Measurements from ENCODE around the gene PDGFA.

PDGFA gene

DNA sequence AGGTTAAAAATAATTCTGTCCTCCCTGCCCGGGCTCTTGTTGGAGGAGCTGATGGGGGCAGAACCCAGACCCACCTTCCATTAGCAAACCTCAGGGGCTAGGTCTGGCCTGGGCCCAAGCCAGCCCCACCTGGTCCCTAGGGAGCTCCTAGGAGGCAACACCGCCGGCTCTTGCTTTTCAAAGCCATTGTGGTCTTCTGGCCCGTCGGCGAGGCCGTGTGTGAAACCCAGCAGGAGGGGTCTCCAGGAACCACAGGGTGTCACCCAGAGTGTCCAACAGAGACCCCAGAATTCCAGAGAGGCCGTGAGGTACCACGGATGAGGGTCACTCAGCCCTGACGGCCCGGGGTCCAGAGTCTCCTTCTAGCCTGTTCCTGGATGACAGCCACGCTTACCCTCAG, 16.6 kb upstream of the PDGFA start:
- DNase-seq (ENCODE audit: low spot score), result no peak

DNA sequence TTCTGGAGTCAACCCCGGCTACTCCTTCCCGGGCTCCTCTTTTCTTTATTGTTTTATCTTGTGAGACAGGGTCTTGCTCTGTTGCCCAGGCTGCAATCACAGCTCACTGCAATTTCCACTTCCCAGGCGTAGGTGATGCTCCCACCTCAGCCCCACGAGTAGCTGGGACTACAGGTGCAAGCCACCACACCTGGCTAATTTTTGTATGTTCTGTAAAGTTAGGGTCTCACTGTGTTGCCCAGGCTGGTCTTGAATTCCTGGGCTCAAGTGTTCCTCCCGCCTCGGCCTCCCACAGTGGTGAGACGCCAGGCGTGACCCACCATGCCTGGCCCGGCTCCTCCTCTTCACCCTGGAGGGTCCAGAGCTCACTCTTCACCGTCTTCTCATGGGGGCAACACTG, 15.3 kb upstream of the PDGFA start:
- DNase-seq (ENCODE audit: low spot score), result no peak

DNA sequence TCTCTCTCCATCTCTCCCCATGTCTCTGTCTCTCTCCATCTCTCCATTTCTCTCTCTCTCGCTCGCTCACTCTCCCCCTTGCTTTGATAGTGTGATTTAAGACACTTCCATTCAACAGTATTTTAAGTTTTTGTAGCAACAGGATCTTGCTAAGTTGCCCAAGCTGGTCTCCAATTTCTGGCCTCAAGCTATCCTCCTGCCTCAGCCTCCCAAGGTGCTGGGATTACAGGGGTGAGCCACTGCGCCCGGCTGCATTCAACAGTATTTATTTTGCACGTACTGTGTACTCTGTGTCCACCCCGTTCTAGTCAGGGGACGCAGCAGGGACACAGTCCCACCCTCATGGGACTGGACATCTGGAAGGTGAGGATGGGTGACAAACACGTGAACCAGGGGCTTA, 14.4 kb upstream of the PDGFA start:
- no peak for DNase-seq (ENCODE audit: low spot score)

DNA sequence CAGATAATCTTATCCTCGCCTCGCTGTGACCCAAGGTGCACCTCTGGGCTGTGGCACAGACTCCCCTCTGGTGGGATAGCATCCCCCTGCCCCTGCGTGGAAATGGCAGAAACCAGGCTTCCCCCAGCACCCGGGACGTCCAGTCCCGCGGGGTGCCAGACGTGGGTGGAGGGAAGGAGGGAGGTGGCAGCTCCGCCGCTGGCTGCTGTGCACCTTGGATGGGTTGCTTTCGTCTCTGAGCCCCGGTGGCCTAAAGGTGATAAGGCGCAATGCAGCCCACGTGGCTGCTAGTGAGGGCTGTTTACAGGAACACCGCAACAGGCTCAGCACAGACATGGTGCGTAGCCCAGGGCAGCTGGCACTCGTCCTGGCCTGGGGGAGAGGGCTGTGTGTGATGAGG, 13.6 kb upstream of the PDGFA start:
- no peak for DNase-seq (ENCODE audit: low spot score)

DNA sequence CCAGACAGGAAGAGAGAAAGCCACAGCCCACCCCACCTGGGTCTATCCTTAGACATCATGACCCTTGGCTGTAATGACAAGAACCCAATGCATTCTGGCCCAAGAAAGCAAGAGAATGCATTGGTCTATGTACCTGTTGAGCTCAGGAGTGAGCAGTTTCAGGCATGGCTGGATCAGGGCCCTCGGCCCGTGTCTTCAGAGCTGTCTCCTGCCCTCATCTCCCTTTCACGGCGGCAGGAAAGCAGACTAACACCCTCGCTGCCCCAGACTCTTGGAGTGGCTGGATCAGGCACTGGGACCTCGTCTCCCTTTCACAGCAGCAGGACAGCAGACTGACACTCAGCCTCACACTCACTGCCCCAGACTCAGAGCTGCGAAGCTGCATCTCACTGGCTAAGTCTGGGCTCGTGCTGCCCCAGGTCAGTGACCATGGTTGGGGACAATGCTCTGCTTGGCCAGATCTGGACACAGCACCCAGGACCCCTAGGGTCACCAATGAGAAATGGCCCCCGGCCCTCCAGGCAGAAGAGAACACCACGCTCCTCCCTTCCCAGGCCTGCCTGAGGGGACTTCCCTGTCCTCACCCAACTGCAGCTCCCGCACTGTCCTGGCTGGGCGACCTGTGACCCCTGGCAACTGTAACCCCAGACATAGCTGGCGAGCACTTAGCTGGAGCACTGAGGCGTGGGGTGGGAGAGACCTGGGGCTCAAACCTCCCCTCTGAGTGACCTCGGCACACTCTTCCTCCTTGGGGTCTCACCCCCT, 12.9 kb upstream of the PDGFA start:
- no peak for DNase-seq (ENCODE audit: low spot score)

DNA sequence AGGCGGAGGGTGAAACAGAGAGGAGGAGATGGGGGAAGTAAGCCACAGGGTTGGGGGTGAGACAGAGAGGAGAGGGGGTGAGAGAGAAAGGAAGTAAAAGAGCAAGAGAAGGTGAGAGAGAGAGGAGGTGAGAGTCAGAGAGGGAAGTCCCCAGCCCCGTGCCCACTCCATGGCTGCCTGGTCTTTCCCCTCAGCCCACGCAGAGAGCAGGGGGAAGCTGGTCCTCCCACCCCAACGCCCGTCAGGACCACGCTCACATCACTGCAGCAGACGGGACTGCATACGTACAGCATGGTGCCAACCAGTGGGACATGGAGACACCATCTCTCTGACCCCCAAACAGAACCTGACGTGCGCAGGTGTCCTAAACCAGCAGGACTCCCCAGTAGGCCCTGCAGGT, 12.1 kb upstream of the PDGFA start:
- no peak for DNase-seq (ENCODE audit: low spot score)

DNA sequence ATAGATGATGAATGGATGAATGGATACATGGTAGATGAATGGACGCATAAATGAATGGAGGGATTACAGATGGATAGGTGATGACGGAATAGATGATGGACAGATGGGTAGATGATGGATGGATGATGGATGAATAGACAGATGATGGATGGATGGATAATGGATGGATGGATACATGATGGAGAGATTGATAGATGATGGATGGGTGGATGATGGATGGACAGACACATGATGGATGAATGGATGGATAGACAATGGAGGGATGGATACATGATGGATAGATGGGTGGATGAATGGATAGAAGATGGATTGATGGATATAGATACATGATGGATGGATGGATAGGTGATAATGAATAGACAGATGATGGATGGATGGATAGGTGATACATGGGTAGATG, 8.8 kb upstream of the PDGFA start:
- DNase-seq (ENCODE audit: low spot score), result no peak

DNA sequence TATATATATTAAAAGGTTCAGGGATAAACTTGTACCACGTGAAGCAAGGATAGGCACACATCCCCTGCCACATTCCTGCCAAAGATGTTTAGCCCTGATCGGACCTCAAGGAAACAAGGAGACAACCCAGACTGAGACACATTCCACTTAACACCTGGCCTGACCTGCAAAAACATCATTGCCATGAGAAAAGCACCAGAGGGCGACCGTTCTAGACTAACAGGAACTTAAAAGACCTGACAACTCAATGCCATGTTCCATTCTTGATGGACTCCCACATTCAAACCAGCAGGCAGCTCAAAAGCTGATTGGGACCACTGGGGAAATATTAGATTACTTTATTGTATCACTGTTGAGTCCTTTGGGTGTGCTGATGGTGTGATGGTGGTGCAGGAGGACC, 8.1 kb upstream of the PDGFA start:
- no peak for DNase-seq (ENCODE audit: low spot score)

DNA sequence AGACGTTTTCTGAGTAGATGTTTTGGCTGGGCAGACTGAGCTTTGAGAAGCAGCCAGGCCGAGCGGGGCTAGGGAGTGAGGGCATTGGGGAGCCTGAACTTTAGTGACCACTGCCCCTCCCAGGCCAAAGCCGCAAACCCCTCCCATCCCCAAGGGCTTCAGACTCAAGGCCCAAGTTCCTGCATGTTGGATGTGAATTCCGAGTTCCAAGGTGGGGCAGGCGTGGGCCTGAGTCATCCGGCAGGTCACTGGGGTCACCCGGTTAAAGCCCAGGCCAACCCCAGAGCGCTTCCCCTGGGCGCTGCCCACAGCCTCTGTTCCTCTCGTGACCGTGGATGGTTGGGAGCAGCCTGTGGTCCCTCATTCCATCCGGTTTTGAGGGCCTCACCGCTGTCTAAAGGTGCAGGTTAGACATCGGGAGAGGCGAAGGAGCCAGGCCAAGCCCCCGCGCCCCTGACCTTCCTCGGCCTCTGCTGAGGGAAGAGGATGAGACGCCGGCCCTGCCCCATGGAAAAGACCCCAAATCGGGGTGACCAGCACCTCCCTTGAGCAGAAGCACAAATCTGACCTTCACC, 6.9 kb upstream of the PDGFA start:
- peak; percentile 36 for DNase-seq (ENCODE audit: low spot score)

DNA sequence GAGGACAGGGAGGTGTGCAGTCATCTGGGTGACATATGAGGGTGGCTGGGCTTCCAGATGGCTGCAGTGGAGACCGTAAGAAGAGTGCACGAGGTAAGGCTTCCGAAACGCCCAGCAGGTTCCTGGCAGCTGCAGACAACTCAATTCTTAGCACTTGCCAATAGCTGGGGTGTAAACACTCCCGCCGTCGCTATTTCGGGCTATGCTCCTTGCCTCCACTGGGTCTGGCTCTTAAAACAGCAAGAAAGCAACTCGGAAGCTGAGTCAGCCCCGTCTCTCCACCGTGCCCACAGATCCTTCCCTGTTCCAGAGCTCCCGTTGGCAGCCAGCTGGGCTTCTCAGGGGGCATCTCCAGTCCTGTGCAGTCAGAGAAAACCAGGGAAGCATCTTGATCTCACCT, 6.1 kb upstream of the PDGFA start:
- no peak for DNase-seq (ENCODE audit: low spot score)

DNA sequence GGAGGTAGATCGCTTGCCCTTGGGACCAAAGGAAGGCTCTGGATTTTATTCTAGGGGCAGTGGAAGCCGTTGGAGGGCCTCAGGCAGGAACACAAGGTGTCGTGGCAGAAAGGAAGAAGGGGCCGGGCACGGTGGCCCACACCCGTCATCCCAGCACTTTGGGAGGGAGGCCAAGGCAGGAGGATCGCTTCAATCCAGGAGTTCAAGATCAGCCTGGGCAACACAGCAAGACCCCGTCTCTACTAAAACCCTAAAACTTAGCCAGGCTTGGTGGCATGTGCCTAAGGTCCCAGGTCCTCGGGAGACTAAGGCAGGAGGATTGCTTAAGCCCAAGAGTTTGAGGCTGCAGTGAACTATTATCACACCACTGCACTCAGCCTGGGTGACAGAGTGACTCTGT, 5.2 kb upstream of the PDGFA start:
- DNase-seq (ENCODE audit: low spot score), result no peak

DNA sequence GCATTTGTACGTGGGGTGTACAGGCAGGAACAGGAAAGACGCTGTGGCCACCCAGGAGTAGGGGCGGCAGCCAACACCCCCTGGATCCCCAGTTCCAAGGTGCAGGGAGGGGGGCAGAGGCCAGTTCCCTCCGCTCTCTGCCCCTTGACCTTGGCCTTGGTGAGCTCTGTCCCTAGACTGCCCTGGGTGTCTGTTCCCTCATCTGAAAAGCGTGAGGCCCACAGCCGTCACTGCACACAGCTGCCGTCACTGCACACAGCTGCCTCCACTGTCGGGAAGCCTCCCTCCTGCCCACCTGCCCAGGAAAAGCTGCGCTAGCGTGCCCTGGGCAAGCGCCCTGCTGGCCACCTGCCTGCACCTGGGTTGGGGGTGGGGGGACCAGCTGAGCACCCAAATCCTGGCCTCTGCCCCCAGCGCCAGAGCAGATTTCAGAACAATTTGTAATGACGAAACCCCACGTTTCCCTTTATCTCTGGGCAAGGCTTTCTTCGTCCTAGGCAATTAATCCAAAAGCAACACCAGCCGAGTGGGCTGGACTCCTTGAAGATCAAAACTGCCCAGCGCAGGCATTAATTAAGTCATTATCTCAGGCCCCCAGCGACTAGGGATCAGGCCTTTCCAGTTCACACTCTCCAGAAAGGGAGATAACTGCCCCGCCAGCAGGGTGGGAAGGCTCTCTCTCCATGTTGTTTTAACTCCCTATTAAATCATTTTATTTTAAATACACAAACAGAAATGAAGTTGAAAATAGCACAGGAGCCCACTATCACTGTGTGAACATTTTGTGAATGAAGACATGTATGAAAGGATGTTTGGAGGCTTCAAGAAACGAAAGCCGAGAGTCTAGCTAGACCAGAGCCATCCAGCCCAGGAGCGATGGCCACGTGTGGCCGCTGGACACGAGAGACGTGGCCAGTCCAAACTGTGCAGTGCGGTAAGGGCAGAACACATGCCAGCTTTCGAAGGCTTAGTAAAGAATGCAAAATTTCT, 4.0 kb upstream of the PDGFA start:
- no peak for DNase-seq (ENCODE audit: low spot score)

DNA sequence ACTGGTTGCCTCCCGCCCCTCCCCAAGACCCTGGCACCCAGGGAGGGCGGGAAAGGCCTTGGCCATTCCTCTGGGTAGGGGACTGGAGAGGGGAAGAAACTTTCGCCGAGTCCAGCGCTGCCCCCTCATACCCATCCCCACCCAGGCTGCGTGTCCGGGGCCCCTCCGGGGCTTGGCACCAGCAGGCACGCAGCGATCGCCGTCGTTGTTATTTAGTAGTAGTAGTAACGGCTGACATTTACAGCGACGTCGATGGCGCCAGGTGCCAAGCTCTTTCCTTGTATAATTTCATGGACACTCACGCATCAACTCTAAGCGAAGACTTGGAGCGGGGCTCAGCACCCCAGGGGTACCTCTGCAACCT, 3.3 kb upstream of the PDGFA start:
- no peak for DNase-seq (ENCODE audit: low spot score)

DNA sequence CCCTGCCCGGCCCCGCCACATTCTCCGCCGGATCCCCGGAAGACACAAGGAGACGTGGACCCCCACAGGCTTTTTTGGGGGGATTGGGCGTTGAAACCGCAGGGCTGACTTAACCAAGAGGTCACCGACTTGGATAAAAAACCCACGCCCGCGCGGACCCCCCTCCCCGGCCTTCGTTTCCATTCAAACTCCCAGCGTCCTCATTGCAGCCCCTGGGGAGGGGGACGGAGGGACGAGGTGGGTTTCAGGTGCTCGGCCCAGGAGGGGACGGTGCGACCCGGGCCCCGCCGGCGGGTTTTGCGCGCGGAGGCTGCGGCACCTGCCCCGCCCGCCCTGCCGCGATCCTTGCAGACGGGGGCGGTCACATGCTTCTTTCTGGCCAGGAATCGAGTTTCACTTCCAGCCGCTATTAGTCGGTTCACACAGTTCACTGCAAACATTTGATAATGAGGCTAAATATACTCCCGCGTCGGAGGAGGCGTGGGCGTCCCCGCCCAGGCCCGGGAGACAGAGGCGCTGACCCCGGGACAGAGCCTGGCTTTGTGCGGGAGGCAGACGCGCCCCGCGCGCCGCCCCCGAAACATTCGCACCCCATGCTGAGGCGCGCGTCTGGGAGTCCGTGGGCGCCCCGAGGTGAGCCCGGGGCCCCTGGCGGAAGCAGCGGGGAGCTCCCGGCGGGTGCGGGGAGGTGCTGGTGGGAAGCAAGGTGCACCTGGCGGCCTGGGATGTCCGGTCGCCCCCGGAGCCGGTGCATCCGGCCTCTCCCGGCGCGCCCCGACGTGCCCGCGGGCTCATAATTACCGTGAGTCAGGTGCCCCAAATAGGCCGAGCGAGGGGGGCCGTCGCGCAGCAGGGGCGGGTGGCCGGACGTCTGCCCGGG, 2.7 kb upstream of the PDGFA start:
- peak; percentile 66 for DNase-seq (ENCODE audit: low spot score)

DNA sequence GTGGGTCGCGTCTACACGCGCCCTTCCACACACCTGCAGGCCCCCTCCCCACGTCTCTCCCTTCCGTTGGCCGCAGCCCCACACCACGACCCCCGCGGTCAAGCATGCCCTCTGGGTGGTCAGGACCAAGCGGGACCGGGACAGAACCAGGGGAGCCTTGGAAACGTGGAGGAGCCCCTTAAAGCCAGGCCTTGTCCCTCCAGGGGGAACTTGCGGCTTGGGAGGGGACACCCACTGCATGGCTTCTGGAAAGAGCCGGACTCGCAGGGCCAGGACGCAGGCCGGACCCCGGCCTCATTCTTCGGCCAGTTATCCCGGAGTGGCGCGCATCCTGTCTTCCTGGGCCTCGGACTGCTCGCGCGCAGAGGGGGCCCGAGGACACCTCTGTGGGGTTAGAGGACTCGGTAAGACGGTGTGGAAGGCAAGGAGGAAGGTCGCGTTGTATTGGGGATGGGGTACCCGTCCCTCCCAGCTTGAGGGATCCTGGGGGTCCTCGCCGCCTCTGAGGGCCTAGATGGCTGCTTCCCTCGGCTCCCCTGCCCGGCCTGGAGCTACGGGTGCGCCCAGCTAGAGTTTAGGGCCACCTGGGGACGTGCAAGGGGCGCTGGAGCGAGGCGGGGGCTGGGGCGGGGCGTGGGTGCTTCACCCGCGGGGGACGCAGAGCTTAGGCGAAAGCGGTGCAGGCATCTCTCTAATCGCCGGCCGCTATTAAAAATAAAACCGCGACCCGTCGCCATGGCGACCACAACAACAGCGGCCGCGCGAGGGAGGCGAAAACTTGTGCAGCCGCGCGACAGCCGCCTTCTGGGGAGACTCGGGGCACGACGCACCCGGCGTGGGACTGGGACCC, 1.8 kb upstream of the PDGFA start:
- DNase-seq (ENCODE audit: low spot score), result peak; percentile 70

DNA sequence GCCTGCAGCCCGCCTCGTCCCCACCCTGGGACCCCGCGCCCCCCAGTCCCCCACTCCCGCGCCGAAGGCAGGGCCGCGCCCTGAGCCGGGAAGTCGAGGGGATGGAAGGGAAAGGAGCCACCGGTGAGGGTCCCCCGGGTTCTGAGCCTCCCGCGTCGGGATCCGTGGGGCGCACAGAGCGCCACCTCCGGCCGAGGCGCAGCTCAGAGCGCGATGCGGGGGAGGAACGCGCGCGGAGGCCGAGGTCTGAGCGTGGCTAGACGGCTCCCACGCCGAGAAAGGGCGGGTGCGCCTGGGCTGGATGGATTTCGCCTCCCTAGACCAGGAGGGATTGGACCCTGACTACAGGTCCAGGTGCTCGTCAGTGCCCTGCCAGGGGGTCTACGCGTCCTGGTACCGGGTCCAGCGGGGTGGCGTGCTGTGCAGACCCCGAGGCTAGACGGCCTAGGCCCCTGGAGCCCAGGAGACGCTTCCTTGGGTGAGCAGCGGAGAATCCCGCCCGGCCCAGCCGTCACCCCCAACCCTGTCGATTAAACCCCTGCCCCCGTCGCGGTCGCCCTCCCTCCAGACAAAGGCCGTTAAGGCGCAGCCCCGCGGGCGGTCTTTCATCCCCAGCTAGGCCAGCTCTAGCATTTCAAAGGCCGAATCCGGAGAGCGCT, 986 bp upstream of the PDGFA start:
- DNase-seq (ENCODE audit: low spot score), result no peak

DNA sequence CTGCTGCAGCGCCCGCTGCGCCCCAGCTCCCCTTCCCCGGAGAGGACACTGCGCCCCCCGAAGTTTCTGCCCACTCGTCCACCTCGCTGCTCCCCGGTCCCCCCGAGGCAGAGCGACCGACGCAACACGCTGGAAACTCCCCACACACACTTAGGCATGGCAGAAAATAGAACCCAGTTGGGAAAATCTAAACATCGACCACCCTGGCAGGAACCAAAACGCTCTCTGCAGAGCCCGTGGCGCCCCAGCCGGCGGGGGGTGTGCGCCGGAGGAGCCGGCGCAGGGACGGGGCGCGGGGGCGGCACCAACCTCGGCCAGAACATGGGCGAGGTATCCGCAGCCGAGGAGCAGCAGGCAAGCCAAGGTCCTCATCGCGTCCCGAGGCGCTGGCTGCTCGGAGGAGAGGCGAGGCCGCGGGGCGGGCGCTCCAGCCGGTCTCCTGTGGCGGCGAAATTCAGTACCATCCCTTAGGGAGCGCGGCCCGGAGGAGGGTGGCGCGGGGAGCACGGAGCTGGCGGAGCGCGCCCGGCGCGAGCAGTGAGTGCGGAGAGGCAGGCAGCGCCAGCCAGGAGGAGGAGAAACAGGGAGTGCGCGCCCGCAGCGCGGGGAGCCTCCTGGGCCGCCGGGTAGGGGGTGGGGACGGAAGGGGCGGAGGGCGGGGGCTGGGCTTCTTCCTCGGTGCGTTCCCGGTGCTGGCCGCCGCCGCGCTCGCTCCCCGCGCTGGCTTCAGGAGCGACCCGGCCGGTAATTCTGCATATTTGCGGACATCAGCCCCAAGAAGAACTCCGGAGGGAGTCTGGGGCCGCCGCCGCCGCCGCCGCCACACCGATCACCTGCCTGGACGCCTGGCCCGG, 789 bp downstream of the PDGFA start:
- DNase-seq (ENCODE audit: low spot score), result peak; percentile 87

DNA sequence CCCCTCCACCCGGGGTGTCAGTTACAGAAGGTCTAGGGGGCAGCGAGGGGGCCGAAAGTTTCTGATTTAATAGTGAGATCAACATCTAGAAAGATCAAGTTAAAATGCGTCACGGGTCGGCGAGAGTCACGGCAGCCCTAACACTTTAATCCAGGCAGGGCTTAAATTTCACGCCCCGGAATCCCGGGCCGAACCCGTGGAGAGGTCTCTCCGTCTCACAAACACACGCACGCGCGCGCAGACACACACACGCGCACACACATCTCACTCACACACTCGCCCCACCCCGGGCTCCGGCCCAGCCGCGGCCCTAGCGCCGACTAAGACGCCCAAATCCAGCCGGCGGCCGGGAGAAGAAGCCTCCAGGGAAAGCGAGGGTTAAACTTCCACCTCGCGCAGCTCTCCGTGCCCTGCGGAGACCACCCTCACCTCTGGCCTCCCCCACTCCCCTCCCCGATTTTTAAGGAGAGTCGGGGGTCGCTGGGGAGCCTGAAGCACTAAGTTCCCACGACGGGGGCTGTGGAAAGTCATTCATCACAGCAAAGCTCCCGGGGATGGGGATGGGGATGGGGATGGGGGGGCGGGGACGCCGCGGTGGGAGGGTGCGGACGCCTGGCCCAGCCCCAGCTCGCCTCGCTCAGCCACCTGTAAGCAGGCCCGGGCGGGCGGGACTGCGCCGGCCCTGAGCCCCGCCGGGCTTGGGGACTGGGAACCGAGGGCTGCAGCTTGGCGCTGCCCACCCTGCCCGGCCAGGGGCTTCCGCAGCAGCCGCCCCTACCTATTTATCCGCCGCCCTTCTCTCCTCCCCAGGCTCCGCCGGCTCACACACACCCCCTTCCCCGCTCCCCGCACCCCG, 1.6 kb downstream of the PDGFA start:
- peak; percentile 49 for DNase-seq (ENCODE audit: low spot score)
